Smooth muscle cell (in vitro differentiated cells): ENCODE results near the gene CDH10. TPM values are rescaled to one million over a fixed set of nuclear protein-coding genes. Genes with fewer than 3 reads are reported as not detected.

Experiments used
- DNase-seq: peaks from one replicate; lab custom pipeline; 2025; ENCODE audit not compliant: unreplicated experiment; lab: John Stamatoyannopoulos, UW
- H2AFZ ChIP-seq: fragments of 200-600 bp; sonication (generic); 2 replicates; pipeline ENCODE4 v1.6.0; 2016; ENCODE audit warnings: antibody characterized with exemption, low read depth, mild to moderate bottlenecking
- H3F3A ChIP-seq: fragments of 200-600 bp; sonication (generic); 2 replicates; pipeline ENCODE4 v1.6.0; 2017; ENCODE audit warnings: antibody characterized with exemption, low read depth
- H3K27ac ChIP-seq: fragments of 200-600 bp; sonication (generic); 2 replicates; pipeline ENCODE4 v1.5.1; 2016; ENCODE audit warnings: low read depth, mild to moderate bottlenecking
- H3K27me3 ChIP-seq: fragments of 200-600 bp; sonication (generic); 2 replicates; pipeline ENCODE4 v1.6.1; 2016; ENCODE audit warnings: low read depth, mild to moderate bottlenecking
- H3K36me3 ChIP-seq: fragments of 200-600 bp; sonication (generic); 2 replicates; pipeline ENCODE4 v1.5.1; 2016; ENCODE audit warnings: low read depth
- H3K4me1 ChIP-seq: fragments of 200-600 bp; sonication (generic); 2 replicates; pipeline ENCODE4 v1.5.1; 2016; ENCODE audit warnings: low read depth
- H3K4me2 ChIP-seq: fragments of 200-600 bp; sonication (generic); 2 replicates; pipeline ENCODE4 v1.6.0; 2016; ENCODE audit warnings: mild to moderate bottlenecking
- H3K4me3 ChIP-seq: fragments of 200-600 bp; sonication (generic); 2 replicates; pipeline ENCODE4 v1.5.1; 2016; ENCODE audit warnings: mild to moderate bottlenecking
- H3K79me2 ChIP-seq: fragments of 200-600 bp; sonication (generic); 2 replicates; pipeline ENCODE4 v1.6.0; 2016; ENCODE audit warnings: low read depth, mild to moderate bottlenecking
- H3K9ac ChIP-seq: fragments of 200-600 bp; sonication (generic); 2 replicates; pipeline ENCODE4 v1.6.0; 2016; ENCODE audit warnings: low read depth
- H3K9me3 ChIP-seq: fragments of 200-600 bp; sonication (generic); replicated peaks from 2 replicates; pipeline ENCODE4 v1.5.1; 2016; ENCODE audit warnings: low read depth
- H4K20me1 ChIP-seq: fragments of 200-600 bp; sonication (generic); 2 replicates; pipeline ENCODE4 v1.6.0; 2016; ENCODE audit warnings: low read depth
- CTCF ChIP-seq: fragments of 200-600 bp; sonication (generic); IDR thresholded peaks from 2 replicates; pipeline ENCODE4 v1.5.1; 2017; ENCODE audit warnings: borderline replicate concordance, mild to moderate bottlenecking, antibody characterized with exemption; ENCODE audit not compliant: insufficient read depth, poor library complexity, severe bottlenecking
- WGBS: methylation state at CpG from one replicate; pipeline ENCODE4 v1.1.7; 2016; ENCODE audit warnings: low lambda C conversion rate; 5-methylcytosine and 5-hydroxymethylcytosine counted together
- polyA plus RNA-seq: library from polyadenylated mRNA; unstranded; fragments of >200 nt; fragmentation: Nextera tagmentation; extraction: Ambion mirVana; gene quantifications from 2 replicates; pipeline ENCODE4 v1.2.1, GENCODE V29; 2016
- total RNA-seq: library from RNA; depleted of rRNA; stranded (reverse); fragments of >200 nt; gene quantifications from 2 replicates; pipeline ENCODE4 v1.2.3, GENCODE V29; 2014

Gene CDH10
- total and polyA plus RNA-seq, 2 experiments from 2014 or later, result 0.66 to 2.2 TPM

- H3K9ac ChIP-seq, result no peak overlapping the region
- H3F3A ChIP-seq, result no peaks in the 10 kb centered on the region
- H3K4me3 ChIP-seq, result no peak overlapping the region
- no peak overlapping the region for H3K4me2 ChIP-seq
- 86% methylated on average over 3 of the region's 3 CpGs for WGBS
- no peak overlapping the region for H2AFZ ChIP-seq
- no peaks in the 10 kb centered on the region for H3K79me2 ChIP-seq
- no peaks in the 10 kb centered on the region for H3K27me3 ChIP-seq
- TF ChIP-seq CTCF, result no peak
- H3K4me1 ChIP-seq, result no peaks in the 10 kb centered on the region
- no peaks in the 10 kb centered on the region for H3K9me3 ChIP-seq
- no peak overlapping the region for H3K27ac ChIP-seq
- no peak for DNase-seq
- no peaks in the 10 kb centered on the region for H4K20me1 ChIP-seq
- no peaks in the 10 kb centered on the region for H3K36me3 ChIP-seq
These were observed 37.8 kb downstream of the CDH10 start for GRCh38 chr5:24606971-24607370.

GRCh38 chr5:24602188-24602587 is 42.6 kb downstream of the CDH10 start:
- Histone ChIP-seq H3K9me3 (no peaks in the 10 kb centered on the region), H3K79me2 (no peaks in the 10 kb centered on the region), H3K4me3 (no peak overlapping the region), H3K27me3 (no peaks in the 10 kb centered on the region), H3K9ac (no peak overlapping the region), H3K27ac (no peak overlapping the region), H2AFZ (no peak overlapping the region), H3F3A (no peaks in the 10 kb centered on the region), H3K4me2 (no peak overlapping the region), H4K20me1 (no peaks in the 10 kb centered on the region), H3K4me1 (no peaks in the 10 kb centered on the region), H3K36me3 (no peaks in the 10 kb centered on the region)
- 67% methylated on average over 2 of the region's 2 CpGs for WGBS
- no peak for DNase-seq
- no peak for TF ChIP-seq CTCF

- no peak overlapping the region for H3K4me3 ChIP-seq
- no peak overlapping the region for H3K9ac ChIP-seq
- no peak for TF ChIP-seq CTCF
- no peaks in the 10 kb centered on the region for H3K9me3 ChIP-seq
- H3K4me2 ChIP-seq, result no peak overlapping the region
- H3F3A ChIP-seq, result no peaks in the 10 kb centered on the region
- H3K36me3 ChIP-seq, result no peaks in the 10 kb centered on the region
- DNase-seq, result no peak
- H3K79me2 ChIP-seq, result no peaks in the 10 kb centered on the region
- WGBS, result 73% methylated on average over 1 of the region's 1 CpG
- no peaks in the 10 kb centered on the region for H3K4me1 ChIP-seq
- H3K27ac ChIP-seq, result no peak overlapping the region
- H2AFZ ChIP-seq, result no peak overlapping the region
- no peaks in the 10 kb centered on the region for H4K20me1 ChIP-seq
- H3K27me3 ChIP-seq, result no peaks in the 10 kb centered on the region
These were observed 45.8 kb downstream of the CDH10 start for GRCh38 chr5:24598956-24599355.

GRCh38 chr5:24595329-24595728 is 49.4 kb downstream of the CDH10 start:
- WGBS, result 76% methylated on average over 2 of the region's 2 CpGs
- TF ChIP-seq CTCF, result no peak
- Histone ChIP-seq H3K4me3 (no peak overlapping the region), H3K9me3 (no peaks in the 10 kb centered on the region), H3K79me2 (no peaks in the 10 kb centered on the region), H3K27me3 (no peaks in the 10 kb centered on the region), H3K36me3 (no peaks in the 10 kb centered on the region), H3K27ac (no peak overlapping the region), H4K20me1 (no peaks in the 10 kb centered on the region), H3K4me2 (no peak overlapping the region), H3K4me1 (no peaks in the 10 kb centered on the region), H2AFZ (no peak overlapping the region), H3F3A (no peaks in the 10 kb centered on the region), H3K9ac (no peak overlapping the region)
- no peak for DNase-seq
